IPS DF 4.7 (cell line): Measurements from ENCODE around the gene KEAP1.
"Not testable (repeated sequence)": the region's sequence is repeated elsewhere in the genome, so short reads cannot be mapped to it uniquely, and the experiment has no call there.

Source experiments
- DNase-seq: peaks from one replicate; pipeline ENCODE4 v3.0.0-alpha.2; 2013; ENCODE audit warnings: low spot score; ENCODE audit errors: extremely low read depth

The KEAP1 gene

GRCh38 chr19:10499550-10500246 is 3.5 kb downstream of the KEAP1 start:
- no peak for DNase-seq

- DNase-seq, result no peak
Measured at GRCh38 chr19:10497371-10497770, 5.8 kb downstream of the KEAP1 start.

- DNase-seq, result no peak
Measured at GRCh38 chr19:10491472-10492047, 11.6 kb downstream of the KEAP1 start.

- no peak for DNase-seq
Measured at GRCh38 chr19:10486551-10486950, 16.6 kb downstream of the KEAP1 start.

- DNase-seq, result peak; percentile 87
Measured at GRCh38 chr19:10478903-10479384, 24.2 kb downstream of the KEAP1 start.

- no peak for DNase-seq
Measured at GRCh38 chr19:10478476-10478875, 24.7 kb downstream of the KEAP1 start.

- no peak for DNase-seq
Measured at GRCh38 chr19:10474962-10475451, 28.1 kb downstream of the KEAP1 start.

GRCh38 chr19:10473192-10473591 is 30.0 kb downstream of the KEAP1 start:
- DNase-seq, result no peak

GRCh38 chr19:10471909-10472308 is 31.2 kb downstream of the KEAP1 start:
- no peak for DNase-seq

- no peak for DNase-seq
Measured at GRCh38 chr19:10468133-10468532, 35.0 kb downstream of the KEAP1 start.

GRCh38 chr19:10467104-10467706 is 36.0 kb downstream of the KEAP1 start:
- DNase-seq, result no peak

GRCh38 chr19:10464456-10464855 is 38.7 kb downstream of the KEAP1 start:
- no peak for DNase-seq

GRCh38 chr19:10462557-10462956 is 40.6 kb downstream of the KEAP1 start:
- no peak for DNase-seq

- DNase-seq, result not testable (repeated sequence)
Measured at GRCh38 chr19:10462042-10462441, 41.1 kb downstream of the KEAP1 start.

- DNase-seq, result peak; percentile 58
Measured at GRCh38 chr19:10461047-10461949, 41.9 kb downstream of the KEAP1 start.

GRCh38 chr19:10460714-10461046 is 42.5 kb downstream of the KEAP1 start:
- no peak for DNase-seq

- DNase-seq, result not testable (repeated sequence)
Measured at GRCh38 chr19:10458733-10459132, 44.4 kb downstream of the KEAP1 start.

GRCh38 chr19:10454267-10454666 is 48.9 kb downstream of the KEAP1 start:
- DNase-seq, result peak; percentile 44

GRCh38 chr19:10453852-10454251 is 49.3 kb downstream of the KEAP1 start:
- DNase-seq, result no peak

- no peak for DNase-seq
Measured at GRCh38 chr19:10452726-10453618, 50.2 kb downstream of the KEAP1 start.
